HepG2 (cell line): ENCODE results near the gene MTA3. TPM values are rescaled to one million over a fixed set of nuclear protein-coding genes. Genes with fewer than 3 reads are reported as not detected.

ENCODE experiments used
- ATAC-seq: fragments of 200-7000 bp; cut with Tn5 transposase; 3 replicates; pipeline ENCODE4 v1.9.1; 2020; ENCODE audit warnings: mild to moderate bottlenecking, moderate library complexity
- BruUV-seq: library from RNA; stranded (reverse); fragments of 400-500 nt; replicated peaks from 2 replicates; lab custom pipeline; 2021; lab: Mats Ljungman, UMichigan
- CTCF ChIA-PET: fragments of 300-600 bp; formaldehyde crosslinking; extraction: SDS; loops from one replicate; lab custom pipeline; 2021; ENCODE audit warnings: low total read pairs, inconsistent platforms, low intra/inter-chr PET ratio; lab: Yijun Ruan, JAX
- POLR2A ChIA-PET: fragments of 350-600 bp; sonication (Branson Sonifier 250); formaldehyde crosslinking; loops from one replicate; lab custom pipeline; 2020; ENCODE audit warnings: antibody characterized with exemption, inconsistent platforms; lab: Yijun Ruan, JAX
- DNase-seq: peaks from one replicate; pipeline ENCODE4 v3.0.0-alpha.2; 2015; ENCODE audit warnings: low spot score
- FAIRE-seq: peaks from 3 replicates; lab custom pipeline; 2011; peaks lifted over from hg19 to GRCh38; lab: Jason Lieb, UNC
- H2AFZ ChIP-seq: one replicate; pipeline ENCODE4 v1.6.1; 2011; ENCODE audit warnings: low read length, inconsistent platforms
- H3K27ac ChIP-seq: fragments of 300-600 bp; 3 replicates; pipeline ENCODE4 v1.8.0; 2011; ENCODE audit warnings: mixed run types, mild to moderate bottlenecking, mixed read lengths, low read length, inconsistent platforms; ENCODE audit not compliant: insufficient read depth; ENCODE audit errors: extremely low read length
- H3K27me3 ChIP-seq, 2 experiments: fragments of 200-600 bp in 1 of 2; 2 replicates in 1 of 2; 3 replicates in 1 of 2; pipeline versions ENCODE4 v1.6.0 to v1.8.0; 2011; ENCODE audit warnings: low read length in 2 of 2, mild to moderate bottlenecking in 2 of 2, moderate library complexity in 2 of 2, inconsistent platforms in 1 of 2; ENCODE audit not compliant: insufficient read depth in 2 of 2, control insufficient read depth in 1 of 2
- H3K36me3 ChIP-seq, 2 experiments: fragments of 200-600 bp in 1 of 2; replicated peaks in 1 of 2; 2 replicates in 1 of 2; 3 replicates in 1 of 2; pipeline versions ENCODE4 v1.5.1 to v1.8.0; 2011; ENCODE audit warnings: low read length in 2 of 2, inconsistent platforms in 1 of 2; ENCODE audit not compliant: insufficient read depth in 2 of 2, control insufficient read depth in 1 of 2
- H3K4me1 ChIP-seq: 2 replicates; pipeline ENCODE4 v1.5.1; 2012; ENCODE audit warnings: low read length, inconsistent platforms; ENCODE audit not compliant: insufficient read depth
- H3K4me2 ChIP-seq: 2 replicates; pipeline ENCODE4 v1.6.0; 2011; ENCODE audit warnings: low read depth, low read length, inconsistent platforms
- H3K4me3 ChIP-seq, 3 experiments: fragments of 200-600 bp in 1 of 3; sonication (generic), shearing (Covaris generic) in 1 of 3; replicated peaks in 1 of 3; 2 replicates each; pipeline ENCODE4 v1.5.1; 2011 to 2016; ENCODE audit warnings: low read length in 3 of 3, inconsistent platforms in 2 of 3, low read depth in 2 of 3, mild to moderate bottlenecking in 2 of 3, control low read depth in 1 of 3, mixed read lengths in 1 of 3; ENCODE audit not compliant: insufficient read depth in 1 of 3
- H3K79me2 ChIP-seq: one replicate; pipeline ENCODE4 v1.6.1; 2011; ENCODE audit warnings: low read length, inconsistent platforms; ENCODE audit not compliant: insufficient read depth
- H3K9ac ChIP-seq: 2 replicates; pipeline ENCODE4 v1.6.0; 2011; ENCODE audit warnings: mild to moderate bottlenecking, low read depth, low read length, inconsistent platforms; ENCODE audit not compliant: insufficient read depth
- H3K9me3 ChIP-seq: 2 replicates; pipeline ENCODE4 v1.5.1; 2012; ENCODE audit warnings: mild to moderate bottlenecking, low read length
- H4K20me1 ChIP-seq: 2 replicates; pipeline ENCODE4 v1.6.0; 2011; ENCODE audit warnings: inconsistent platforms, mild to moderate bottlenecking, low read length, moderate library complexity; ENCODE audit not compliant: insufficient read depth
- CREB1 ChIP-seq, 2 experiments: fragments of 450-650 bp in 1 of 2; IDR thresholded peaks; 2 replicates each; pipeline ENCODE4 v1.6.1; 2016 to 2017; ENCODE audit warnings: control low read depth in 1 of 2, mild to moderate bottlenecking in 1 of 2, missing compliant biosample characterization in 1 of 2, missing genetic modification characterization in 1 of 2
- CREB3 ChIP-seq: sonication (generic); formaldehyde crosslinking; IDR thresholded peaks from 2 replicates; pipeline ENCODE4 v1.5.0; 2020; ENCODE audit warnings: missing genetic modification reagents
- E2F1 ChIP-seq: sonication (generic); formaldehyde crosslinking; IDR thresholded peaks from 2 replicates; pipeline ENCODE4 v1.5.0; 2020; ENCODE audit warnings: missing genetic modification reagents
- GLMP ChIP-seq: sonication (generic); formaldehyde crosslinking; IDR thresholded peaks from 2 replicates; pipeline ENCODE4 v1.9.0; 2021; ENCODE audit warnings: missing genetic modification reagents, mild to moderate bottlenecking, borderline replicate concordance
- MED13 ChIP-seq: sonication (generic); formaldehyde crosslinking; IDR thresholded peaks from 2 replicates; pipeline ENCODE4 v1.5.0; 2020; ENCODE audit warnings: missing genetic modification reagents
- MIXL1 ChIP-seq: IDR thresholded peaks from 2 replicates; pipeline ENCODE4 v1.6.1; 2016
- MYNN ChIP-seq: sonication (generic); formaldehyde crosslinking; IDR thresholded peaks from 2 replicates; pipeline ENCODE4 v1.4.0; 2020; ENCODE audit warnings: mild to moderate bottlenecking, low read depth, missing genetic modification reagents
- NBN ChIP-seq: fragments of 450-650 bp; conservative IDR thresholded peaks from 2 replicates; pipeline ENCODE4 v1.6.1; 2017
- NFIC ChIP-seq: IDR thresholded peaks from 2 replicates; pipeline ENCODE4 v1.6.1; 2012; ENCODE audit warnings: mild to moderate bottlenecking, low read length, inconsistent platforms
- PREB ChIP-seq: sonication (generic); formaldehyde crosslinking; IDR thresholded peaks from 2 replicates; pipeline ENCODE4 v1.4.0; 2020; ENCODE audit warnings: missing genetic modification reagents
- PRMT3 ChIP-seq: sonication (generic); formaldehyde crosslinking; IDR thresholded peaks from 2 replicates; pipeline ENCODE4 v1.8.1; 2022; ENCODE audit warnings: low read depth, mild to moderate bottlenecking, moderate library complexity, missing genetic modification reagents, borderline replicate concordance
- RARG ChIP-seq: sonication (generic); formaldehyde crosslinking; IDR thresholded peaks from 2 replicates; pipeline ENCODE4 v1.4.0; 2020; ENCODE audit warnings: low read depth, mild to moderate bottlenecking, missing genetic modification reagents
- SCMH1 ChIP-seq: sonication (generic); formaldehyde crosslinking; IDR thresholded peaks from 2 replicates; pipeline ENCODE4 v1.9.0; 2021; ENCODE audit warnings: missing genetic modification reagents, mild to moderate bottlenecking, borderline replicate concordance
- SIN3B ChIP-seq: fragments of 150-350 bp; IDR thresholded peaks from 2 replicates; pipeline ENCODE4 v1.6.1; 2014; ENCODE audit warnings: low read length
- SMYD3 ChIP-seq: sonication (generic); formaldehyde crosslinking; IDR thresholded peaks from 2 replicates; pipeline ENCODE4 v1.8.1; 2023; ENCODE audit warnings: mild to moderate bottlenecking, missing genetic modification reagents
- ZBTB38 ChIP-seq: sonication (generic); formaldehyde crosslinking; IDR thresholded peaks from 2 replicates; pipeline ENCODE4 v1.5.1; 2020; ENCODE audit warnings: mild to moderate bottlenecking, missing genetic modification reagents
- ZBTB7A ChIP-seq: sonication (generic); formaldehyde crosslinking; IDR thresholded peaks from 2 replicates; pipeline ENCODE4 v1.8.0; 2022; ENCODE audit warnings: mild to moderate bottlenecking, missing genetic modification reagents
- ZNF382 ChIP-seq: sonication (generic); formaldehyde crosslinking; IDR thresholded peaks from 2 replicates; pipeline ENCODE4 v1.5.0; 2020; ENCODE audit warnings: missing genetic modification reagents, mild to moderate bottlenecking, borderline replicate concordance
- ZNF710 ChIP-seq: sonication (generic); formaldehyde crosslinking; IDR thresholded peaks from 2 replicates; pipeline ENCODE4 v1.5.0; 2020; ENCODE audit warnings: mild to moderate bottlenecking, missing genetic modification reagents, borderline replicate concordance
- WGBS: methylation state at CpG from one replicate; pipeline ENCODE4 v1.1.6; 2017; ENCODE audit warnings: low lambda C conversion rate; 5-methylcytosine and 5-hydroxymethylcytosine counted together
- in situ Hi-C: cut with HindIII; loops from 2 replicates; pipeline ENCODE4 v1.10.0; 2017; ENCODE audit warnings: low pct_unique_long_range_greater_than_20kb; ENCODE audit not compliant: extremely low pct_ligation_motif_present
- intact Hi-C: fragments of 100-400 bp; cut with micrococcal nuclease; formaldehyde crosslinking; loops from one replicate; pipeline ENCODE4 v1.10.0; 2022; ENCODE audit not compliant: unreplicated experiment
- polyA plus RNA-seq, 8 experiments: library from polyadenylated mRNA; depleted of rRNA in 3 of 8; stranded (reverse) in 7 of 8; unstranded in 1 of 8; fragments of >200 nt; fragmentation: Illumina TruSeq in 4 of 8; extraction: Trizol in 4 of 8; gene quantifications; 2 replicates each; pipeline versions ENCODE4 v1.2.1 to v1.2.3, GENCODE V29; 2011 to 2016; ENCODE audit warnings: low read depth in 4 of 8, missing spikeins in 1 of 8, mixed read lengths in 1 of 8; ENCODE audit not compliant: insufficient read depth in 1 of 8
- total RNA-seq, 5 experiments: library from RNA; depleted of rRNA; stranded (reverse); fragments of >200 nt; fragmentation: Illumina TruSeq; extraction: Trizol; gene quantifications; 2 replicates each; pipeline ENCODE4 v1.2.3, GENCODE V29; 2016; ENCODE audit warnings: low read depth in 1 of 5

The MTA3 gene
- total and polyA plus RNA-seq, 2 of the 13 experiments (the other 11 are each of a cell fraction or from before 2014, with no cell fraction given): 48.8 to 77.8 TPM

GRCh38 chr2:42550870-42551269 is 17.6 kb upstream of the MTA3 start:
- in situ Hi-C loops (no loop called here), intact Hi-C loops (no loop called here)
- Histone ChIP-seq H2AFZ (no peak overlapping the region), H3K9ac (no peak overlapping the region), H3K27me3 (no peaks in the 10 kb centered on the region), H3K4me1 (peaks cover 12% of the 10 kb centered on the region), H3K9me3 (no peaks in the 10 kb centered on the region), H3K4me2 (no peak overlapping the region), H3K27ac (no peak overlapping the region), H3K36me3 (no peaks in the 10 kb centered on the region), H3K4me3 (no peak overlapping the region), H3K79me2 (no peaks in the 10 kb centered on the region), H4K20me1 (no peaks in the 10 kb centered on the region)
- FAIRE-seq: no peak
- 94% methylated on average over 6 of the region's 6 CpGs for WGBS
- no TSS peak for BruUV-seq
- CTCF ChIA-PET: no interaction called here
- no peak for ATAC-seq
- DNase-seq: no peak
- POLR2A ChIA-PET: no interaction called here
- TF ChIP-seq MED13 (CRISPR knock-in tag): no peak
- no peak for TF ChIP-seq GLMP
- no peak for TF ChIP-seq SCMH1
- no peak for TF ChIP-seq E2F1 (CRISPR knock-in tag)
- no peak for TF ChIP-seq ZNF710
- TF ChIP-seq PRMT3: no peak
- no peak for TF ChIP-seq PREB (CRISPR knock-in tag)
- TF ChIP-seq NBN: no peak
- no peak for TF ChIP-seq ZBTB38 (CRISPR knock-in tag)
- TF ChIP-seq SMYD3 (CRISPR knock-in tag): no peak
- no peak for TF ChIP-seq MIXL1 (CRISPR knock-in tag)
- TF ChIP-seq ZBTB7A (CRISPR knock-in tag): no peak
- TF ChIP-seq CREB3 (CRISPR knock-in tag): no peak
- no peak for TF ChIP-seq NFIC
- no peak for TF ChIP-seq ZNF382 (CRISPR knock-in tag)
- TF ChIP-seq MYNN (CRISPR knock-in tag): no peak
- TF ChIP-seq RARG: no peak
- no peak for TF ChIP-seq CREB1 (IDR thresholded peaks at IDR 0.05)
- TF ChIP-seq CREB1 (CRISPR knock-in tag; IDR thresholded peaks at IDR 0.05): no peak
- TF ChIP-seq SIN3B: no peak
